Astrocyte (in vitro differentiated cells and primary cell): ENCODE results near the gene CBX7.

Experiments
- CTCF ChIP-seq: IDR thresholded peaks from 2 replicates; pipeline ENCODE4 v1.5.1; 2011; ENCODE audit warnings: low read depth, mild to moderate bottlenecking, inconsistent platforms, low read length, moderate library complexity; ENCODE audit not compliant: insufficient read depth
- EZH2 ChIP-seq: IDR thresholded peaks from 2 replicates; pipeline ENCODE4 v1.6.1; 2012; ENCODE audit warnings: mild to moderate bottlenecking, low read length, inconsistent platforms; ENCODE audit not compliant: insufficient read depth

DNA sequence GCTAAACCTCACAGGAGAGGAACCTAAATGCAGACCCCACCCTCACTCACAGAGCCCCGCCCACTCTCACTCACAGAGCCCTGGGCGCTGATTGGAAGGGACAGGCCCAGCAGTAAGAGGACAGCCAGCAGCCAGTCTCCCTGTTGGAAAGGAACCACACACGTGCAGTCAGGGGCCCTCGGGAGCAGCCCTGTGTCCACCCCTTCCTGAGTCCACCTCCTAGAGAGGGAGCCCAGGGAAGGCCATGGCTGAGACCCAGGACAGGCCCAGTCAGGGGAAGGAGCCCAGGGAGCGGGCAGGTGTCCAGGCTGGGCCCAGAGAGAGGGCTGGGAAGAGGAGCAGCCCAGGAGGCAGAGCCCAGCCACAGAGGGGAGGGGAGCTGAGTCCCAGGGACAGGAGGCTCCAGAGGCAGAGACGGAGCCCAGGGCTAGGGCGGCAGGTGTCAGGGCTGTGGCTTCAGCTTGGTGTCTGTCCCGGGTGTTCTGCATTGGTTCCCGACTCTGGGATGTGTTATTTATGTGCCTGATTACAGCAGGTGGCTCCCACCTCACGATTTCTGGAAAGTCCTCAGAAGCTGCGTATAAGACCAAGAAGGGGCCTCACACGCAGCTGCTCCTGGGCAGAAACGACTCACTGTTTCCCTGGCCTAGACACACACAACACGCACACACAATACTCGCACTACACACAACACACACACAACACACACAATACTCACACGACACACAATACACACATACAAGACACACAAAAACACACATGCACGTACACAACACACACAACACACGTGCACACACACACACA lies 64.4 kb downstream of the CBX7 start:
- TF ChIP-seq CTCF (no peak), EZH2 (no peak)
